OCI-LY1 (cell line): ENCODE results near the gene FNIP1.

Experiments
- CTCF ChIP-seq: fragments of 200-600 bp; sonication (generic), shearing (Covaris generic); IDR thresholded peaks from 2 replicates; pipeline ENCODE4 v1.5.1; 2017; ENCODE audit warnings: mild to moderate bottlenecking, antibody characterized with exemption, low read length, moderate library complexity, mixed read lengths
- EZH2 ChIP-seq: fragments of 200-600 bp; sonication (generic), shearing (Covaris generic); IDR thresholded peaks from 2 replicates; pipeline ENCODE4 v1.8.0; 2017; ENCODE audit warnings: borderline replicate concordance, mixed run types, mild to moderate bottlenecking, antibody characterized with exemption, low read length, moderate library complexity, mixed read lengths

- TF ChIP-seq CTCF (no peak), EZH2 (no peak)
Measured at GRCh38 chr5:131627207-131627865, 169.5 kb downstream of the FNIP1 start.
